ENCODE measurements around the gene SOX12.
"Not testable (repeated sequence)": the region's sequence is repeated elsewhere in the genome, so short reads cannot be mapped to it uniquely, and the experiment has no call there.

The SOX12 gene

GRCh38 chr20:362271-363254 lies 37.2 kb downstream of the SOX12 start:
- peak; percentile 53 for DNase-seq (ENCODE audit: low spot score)

DNA sequence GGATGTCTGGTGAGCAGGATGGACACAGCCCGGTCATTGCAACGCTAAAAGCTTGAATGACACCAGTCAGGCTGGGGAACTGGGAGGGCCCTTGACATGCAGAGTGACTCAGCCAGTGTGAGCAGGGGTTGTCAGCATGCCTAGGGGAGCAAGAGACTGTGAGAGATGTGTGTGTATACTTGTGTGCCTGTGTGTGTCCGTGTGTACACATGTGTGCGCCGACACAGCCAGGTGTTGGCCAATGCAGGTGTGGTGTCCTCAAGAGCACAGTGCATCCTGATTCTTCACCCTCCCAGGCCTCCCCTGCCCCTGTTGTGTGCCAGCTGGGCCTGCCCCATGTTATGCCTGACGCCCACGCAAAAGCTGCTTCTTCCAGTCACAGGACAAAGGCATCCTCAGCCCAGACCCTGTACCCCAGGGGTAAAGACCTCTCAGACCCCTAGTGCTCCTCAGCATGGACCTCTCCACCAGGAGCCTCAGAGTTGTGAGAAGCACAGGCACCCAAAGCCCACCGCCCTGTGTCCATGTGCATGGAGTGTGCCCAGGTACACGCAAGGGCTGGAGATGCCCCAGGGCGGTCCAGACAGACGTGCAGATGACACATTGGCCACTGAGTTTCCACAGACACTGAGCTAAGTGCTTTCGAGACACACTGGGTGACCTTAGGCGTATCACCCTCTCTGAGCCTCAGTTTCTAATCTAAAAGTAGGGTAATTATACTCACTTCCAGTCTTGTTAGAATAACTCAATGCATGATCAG lies 38.1 kb downstream of the SOX12 start:
- DNase-seq (ENCODE audit: low spot score) = no peak

DNA sequence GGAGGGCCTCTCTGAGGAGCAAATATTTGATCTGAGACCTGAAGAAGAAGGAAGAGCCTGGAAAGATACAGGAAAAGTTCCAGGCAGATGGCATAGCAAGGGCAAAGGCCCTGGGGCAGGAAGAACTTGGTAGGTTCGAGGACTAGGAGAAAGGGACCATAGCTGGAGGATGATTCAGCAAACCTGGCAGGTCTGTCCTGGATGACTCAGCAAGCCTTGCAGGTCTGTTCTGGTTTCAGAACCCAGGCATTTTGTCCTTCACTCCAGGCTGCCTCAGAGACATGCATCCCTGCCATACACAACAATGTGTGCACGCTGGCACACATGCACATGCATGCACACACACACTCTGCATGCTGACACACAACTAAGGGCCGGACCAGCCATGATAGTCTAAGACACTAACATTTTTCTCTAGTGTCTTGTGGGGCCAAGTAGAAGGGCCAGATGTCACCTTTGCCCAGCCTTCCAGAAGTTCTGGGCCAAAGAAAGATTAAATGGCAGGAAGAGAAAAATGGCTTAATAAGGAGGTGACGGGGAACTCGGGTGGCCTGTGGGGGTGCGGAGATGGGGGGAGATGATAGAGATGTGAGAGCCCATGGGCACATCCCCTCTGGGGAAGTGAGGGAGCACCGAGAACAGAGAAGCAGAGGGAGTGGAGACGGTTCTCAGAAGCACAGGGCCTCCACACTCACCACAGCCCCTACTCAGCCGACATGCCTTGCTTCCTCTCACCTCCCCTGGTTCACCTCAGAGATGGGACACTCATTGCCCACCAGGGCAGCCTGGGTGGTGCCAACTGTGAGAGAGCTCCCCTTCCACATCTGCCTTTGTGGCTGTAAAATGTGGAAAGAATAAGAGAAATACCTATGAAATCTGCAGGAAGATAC lies 39.8 kb downstream of the SOX12 start:
- no peak for DNase-seq (ENCODE audit: low spot score)

DNA sequence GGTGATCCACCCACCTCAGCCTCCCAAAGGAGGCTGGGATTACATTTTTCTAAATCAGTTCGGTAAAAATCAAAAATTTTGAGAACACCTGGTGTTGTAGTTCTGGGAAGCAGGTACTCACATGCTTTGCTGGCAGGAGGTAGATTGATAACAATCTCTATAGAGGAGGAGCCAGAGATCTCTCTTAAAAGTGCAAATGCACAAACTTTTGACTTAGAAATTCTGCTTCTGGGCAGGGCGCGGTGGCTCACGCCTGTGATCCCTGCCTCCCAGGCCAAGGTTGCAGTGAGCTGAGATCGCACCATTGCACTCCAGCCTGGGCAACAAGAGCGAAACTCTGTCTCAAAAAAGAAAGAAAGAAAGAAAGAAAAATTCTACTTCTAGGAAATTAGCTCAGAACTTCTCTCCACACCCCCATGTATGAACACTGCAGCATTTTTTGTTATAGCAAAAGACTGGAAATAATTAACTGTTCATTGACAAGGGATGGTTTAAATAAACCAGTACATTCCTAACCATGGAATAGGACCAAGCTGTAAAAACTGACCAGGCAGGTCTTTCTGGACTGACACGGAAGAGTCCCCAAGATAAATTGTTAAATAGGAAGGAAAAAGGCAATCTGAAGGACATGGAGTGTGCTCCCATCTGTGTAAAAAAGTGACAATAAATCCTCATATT lies 40.8 kb downstream of the SOX12 start:
- no peak for DNase-seq (ENCODE audit: low spot score)

- DNase-seq (ENCODE audit: low spot score) = no peak
Measured at GRCh38 chr20:366719-367485, 41.5 kb downstream of the SOX12 start.

DNA sequence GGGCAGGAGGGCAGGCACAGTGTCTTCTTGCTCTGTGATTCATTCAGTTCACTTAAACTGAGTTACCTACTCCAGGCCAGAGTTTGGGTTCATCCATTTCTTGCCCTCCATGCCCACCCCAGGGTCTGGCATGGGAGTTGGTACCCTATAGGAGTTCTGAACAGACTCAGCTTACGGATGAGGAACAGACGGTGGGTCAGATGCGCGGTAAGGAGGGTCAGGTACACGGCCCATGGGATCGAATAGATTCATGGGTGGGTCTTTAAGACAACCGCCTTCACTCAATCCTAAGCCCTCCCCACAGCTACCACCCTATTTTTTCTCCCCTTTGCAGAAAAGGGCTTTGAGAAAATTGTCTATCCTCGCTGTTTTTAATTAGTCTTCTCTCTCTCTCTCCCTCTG lies 42.1 kb downstream of the SOX12 start:
- DNase-seq (ENCODE audit: low spot score) = no peak

DNA sequence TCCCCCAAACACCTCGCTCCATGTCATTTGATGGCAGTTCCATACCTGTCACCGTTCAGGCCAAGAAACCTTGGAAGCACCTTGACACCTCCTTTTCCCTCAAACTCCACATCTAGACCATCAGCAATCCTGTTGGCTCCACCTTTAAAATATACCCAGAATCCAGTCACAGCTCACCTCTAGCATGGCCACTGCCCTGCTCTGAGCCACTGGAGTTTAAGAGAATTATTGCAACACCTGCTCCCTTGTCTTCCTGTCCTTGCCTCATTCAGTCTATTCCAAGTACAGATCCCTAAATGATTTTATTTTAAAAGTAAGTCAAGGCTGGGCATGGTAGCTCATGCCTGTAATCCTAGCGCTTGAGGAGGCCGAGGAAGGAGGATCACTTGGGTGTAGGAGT lies 43.6 kb downstream of the SOX12 start:
- no peak for DNase-seq (ENCODE audit: low spot score)

DNA sequence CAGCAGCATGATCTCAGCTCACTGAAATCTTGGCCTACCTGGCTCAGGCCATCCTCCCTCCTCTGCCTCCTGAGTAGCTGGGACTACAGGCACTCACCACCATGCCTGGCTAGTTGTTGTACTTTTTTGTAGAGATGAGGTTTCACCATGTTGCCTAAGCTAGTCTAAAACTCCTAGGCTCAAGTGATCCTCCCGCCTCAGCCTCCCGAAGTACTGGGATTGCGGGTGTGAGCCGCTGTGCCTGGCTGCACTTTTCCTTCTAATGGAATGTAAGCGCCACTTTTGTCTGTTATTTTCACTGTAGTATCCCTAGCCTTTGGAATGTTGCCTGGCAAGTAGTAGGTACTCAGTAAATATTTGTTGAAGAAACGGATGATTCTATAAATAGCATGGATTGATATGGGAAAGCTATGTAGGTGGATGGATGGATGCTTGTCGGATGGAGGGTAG lies 44.8 kb downstream of the SOX12 start:
- DNase-seq (ENCODE audit: low spot score) = no peak

DNA sequence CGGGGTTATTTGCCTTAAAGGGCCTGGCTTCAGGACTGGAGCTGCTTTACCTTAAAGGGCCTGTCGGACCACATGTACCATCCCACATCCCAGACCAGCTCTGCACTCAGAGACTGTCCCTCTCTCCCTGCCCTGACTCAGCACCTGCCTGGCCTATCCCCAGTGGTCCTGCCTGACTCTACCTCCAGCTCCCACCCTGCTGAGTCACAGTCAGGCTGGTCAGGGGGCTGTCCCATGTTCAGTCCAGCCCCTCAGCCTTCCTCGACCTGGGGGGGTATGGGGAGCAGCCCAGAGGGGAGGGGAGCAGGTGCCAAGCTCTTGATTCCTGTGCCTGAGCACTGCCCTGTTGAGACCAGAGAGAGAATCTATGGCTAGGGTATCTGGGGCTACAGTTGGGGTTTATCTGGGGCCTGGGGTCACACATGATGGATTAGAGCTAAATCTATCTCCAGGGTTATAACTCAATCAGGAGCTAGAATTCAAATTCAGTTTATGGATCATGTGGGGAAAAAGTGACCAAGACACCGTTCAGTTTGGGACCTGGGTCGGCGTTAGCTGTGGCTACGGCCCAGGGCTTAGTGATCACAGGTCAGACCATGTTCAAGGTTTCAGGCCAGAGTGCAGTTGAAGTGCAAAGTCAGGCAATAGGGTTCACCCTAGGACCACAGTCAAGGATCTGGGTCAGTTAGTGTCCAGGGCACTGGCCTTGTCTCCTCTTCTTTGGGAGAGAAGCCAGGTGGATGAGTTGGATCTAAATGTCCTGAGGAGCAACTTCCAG lies 45.8 kb downstream of the SOX12 start:
- DNase-seq (ENCODE audit: low spot score) = no peak

GRCh38 chr20:371755-372542 lies 46.6 kb downstream of the SOX12 start:
- peak; percentile 73 for DNase-seq (ENCODE audit: low spot score)

DNA sequence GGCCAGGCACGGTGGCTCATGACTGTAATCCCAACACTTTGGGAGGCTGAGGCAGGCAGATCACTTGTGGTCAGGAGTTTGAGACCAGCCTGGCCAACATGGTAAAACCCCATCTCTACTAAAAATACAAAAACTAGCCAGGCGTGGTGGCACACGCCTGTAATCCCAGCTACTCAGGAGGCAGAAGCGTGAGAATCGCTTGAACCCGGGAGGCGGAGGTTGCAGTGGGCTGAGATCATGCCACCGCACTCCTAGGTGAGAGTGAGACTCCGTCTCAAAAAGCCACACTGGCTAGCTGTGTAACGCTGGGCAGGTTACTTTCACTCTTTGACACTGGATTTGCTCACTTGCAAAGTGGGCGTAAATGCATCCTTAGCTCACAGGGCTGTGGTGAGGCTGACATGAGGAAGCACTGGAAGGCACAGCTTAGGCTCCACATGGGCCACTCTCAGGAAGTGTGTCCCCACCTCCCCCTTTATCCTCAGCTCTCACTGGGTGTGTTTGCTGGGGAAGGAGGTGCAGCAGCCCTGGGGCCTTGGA lies 47.3 kb downstream of the SOX12 start:
- DNase-seq (ENCODE audit: low spot score) = not testable (repeated sequence)

GRCh38 chr20:373171-373890 lies 48.0 kb downstream of the SOX12 start:
- DNase-seq (ENCODE audit: low spot score) = peak; percentile 69

GRCh38 chr20:375265-375889 lies 50.0 kb downstream of the SOX12 start:
- DNase-seq (ENCODE audit: low spot score) = no peak

DNA sequence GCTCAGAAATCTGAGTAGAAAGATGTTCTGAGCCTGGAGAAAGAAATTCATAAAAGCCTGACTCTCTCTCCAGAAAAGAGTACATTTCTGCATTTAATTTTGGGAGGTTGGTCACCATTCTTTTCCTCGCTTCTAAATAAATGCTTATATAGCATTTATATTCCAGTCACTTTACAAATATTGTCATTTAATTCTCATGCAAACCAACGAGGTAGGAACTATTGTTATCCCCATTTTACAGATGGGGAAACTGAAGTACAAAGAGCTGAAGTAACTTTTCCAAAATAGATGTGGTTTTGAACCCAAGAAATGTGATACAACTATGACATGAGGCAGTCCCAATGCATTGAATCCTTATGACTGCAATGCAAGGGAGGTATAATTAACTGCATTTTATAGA lies 50.7 kb downstream of the SOX12 start:
- DNase-seq (ENCODE audit: low spot score) = no peak

DNA sequence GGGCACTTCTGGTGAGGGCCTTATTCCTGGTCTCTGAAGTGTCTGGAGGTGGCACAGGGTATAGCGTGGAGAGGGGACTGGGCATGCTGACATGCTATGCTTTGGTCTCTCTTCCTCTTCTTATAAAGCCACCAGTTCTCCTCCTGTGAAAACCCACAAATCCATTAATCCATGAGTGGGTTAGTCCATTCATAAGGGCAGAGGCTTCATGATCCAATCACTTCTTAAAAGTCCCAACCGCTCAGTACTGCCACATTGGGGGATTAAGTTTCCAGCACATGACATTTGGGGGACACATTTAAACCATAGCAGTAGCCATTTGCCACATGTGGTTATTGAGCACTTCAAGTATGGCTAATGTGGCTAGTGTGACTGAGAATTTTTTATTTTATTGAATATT lies 51.4 kb downstream of the SOX12 start:
- DNase-seq (ENCODE audit: low spot score) = no peak

DNA sequence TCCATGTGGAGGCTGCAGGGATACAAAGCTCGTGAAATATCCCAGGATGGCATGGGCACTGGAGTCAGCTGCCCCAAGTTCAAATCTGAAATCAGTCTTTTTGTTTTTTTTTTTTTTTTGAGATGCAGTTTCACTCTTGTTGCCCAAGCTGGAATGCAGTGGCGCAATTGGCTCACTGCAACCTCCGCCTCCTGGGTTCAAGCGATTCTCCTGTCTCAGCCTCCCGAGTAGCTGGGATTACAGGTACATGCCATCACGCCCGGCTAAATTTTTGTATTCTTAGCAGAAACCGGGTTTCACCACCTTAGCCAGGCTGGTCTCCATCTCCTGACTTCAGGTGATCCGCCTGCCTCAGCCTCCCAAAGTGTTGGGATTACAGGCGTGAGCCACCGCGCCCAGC lies 52.2 kb downstream of the SOX12 start:
- DNase-seq (ENCODE audit: low spot score) = not testable (repeated sequence)

GRCh38 chr20:378961-379336 lies 53.6 kb downstream of the SOX12 start:
- DNase-seq (ENCODE audit: low spot score) = no peak

Measured in AG20443 (cell line).